ENCODE measurements around the gene PBX3.

PBX3 gene

DNA sequence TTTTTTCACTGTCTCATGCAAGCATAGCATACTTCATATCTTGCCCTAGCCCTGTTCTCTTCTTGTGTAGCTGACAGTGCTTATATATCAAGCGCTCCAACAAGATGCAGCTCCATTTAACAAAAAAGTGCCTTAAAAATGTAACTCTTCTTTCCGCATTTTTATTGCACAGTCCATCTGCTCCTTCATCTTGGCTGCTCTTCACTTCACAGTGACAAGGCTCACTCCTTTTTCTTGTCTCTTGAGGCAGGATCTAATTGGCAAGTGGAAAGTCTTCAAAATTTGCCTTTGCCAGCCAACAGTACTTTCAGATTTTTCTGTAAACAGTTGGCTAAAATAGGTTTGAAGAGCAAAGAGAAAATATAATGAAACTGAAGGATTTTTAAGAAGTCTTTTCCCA, 161.8 kb downstream of the PBX3 start:
- DNase-seq (ENCODE audit: low read depth in 2 of 2) = no peak

DNA sequence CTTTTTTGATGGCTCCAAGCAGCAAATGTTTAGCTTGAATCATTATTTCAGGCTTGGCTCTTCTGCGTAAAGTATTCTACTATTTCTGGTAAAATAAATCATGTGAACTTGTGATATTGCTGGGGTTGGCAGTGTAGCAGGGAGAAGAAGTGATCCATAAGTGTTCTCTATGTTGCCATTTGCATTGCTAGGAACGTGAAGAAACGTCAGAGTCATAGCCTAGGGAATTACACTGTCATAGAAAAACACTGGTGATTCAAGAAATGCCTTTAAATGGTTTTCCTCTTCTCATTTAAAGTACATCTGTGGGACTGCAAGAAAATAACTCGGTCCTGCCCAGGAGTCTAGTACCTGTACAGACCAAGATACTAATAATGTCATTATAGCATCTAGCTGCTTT, 162.3 kb downstream of the PBX3 start:
- DNase-seq (ENCODE audit: low read depth in 2 of 2) = no peak

DNA sequence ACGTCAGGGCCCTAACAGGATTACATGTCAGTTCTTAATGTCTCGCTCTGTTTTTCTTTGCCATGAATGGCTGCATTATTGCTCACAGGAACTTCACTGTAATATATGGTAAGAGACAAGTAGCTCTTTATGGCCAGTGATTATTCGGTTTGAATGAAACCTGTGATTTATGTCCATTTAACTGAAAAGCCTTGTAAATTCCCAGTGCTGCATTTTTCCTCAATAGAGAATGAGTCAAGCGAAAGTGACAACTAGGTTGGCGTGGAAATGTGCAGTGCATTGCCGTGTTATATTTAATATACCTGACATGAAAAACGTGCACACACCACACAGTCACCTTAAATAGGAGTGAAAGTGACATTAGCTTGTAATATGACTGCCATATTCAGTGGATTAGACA, 163.1 kb downstream of the PBX3 start:
- no peak for DNase-seq (ENCODE audit: low read depth in 2 of 2)

DNA sequence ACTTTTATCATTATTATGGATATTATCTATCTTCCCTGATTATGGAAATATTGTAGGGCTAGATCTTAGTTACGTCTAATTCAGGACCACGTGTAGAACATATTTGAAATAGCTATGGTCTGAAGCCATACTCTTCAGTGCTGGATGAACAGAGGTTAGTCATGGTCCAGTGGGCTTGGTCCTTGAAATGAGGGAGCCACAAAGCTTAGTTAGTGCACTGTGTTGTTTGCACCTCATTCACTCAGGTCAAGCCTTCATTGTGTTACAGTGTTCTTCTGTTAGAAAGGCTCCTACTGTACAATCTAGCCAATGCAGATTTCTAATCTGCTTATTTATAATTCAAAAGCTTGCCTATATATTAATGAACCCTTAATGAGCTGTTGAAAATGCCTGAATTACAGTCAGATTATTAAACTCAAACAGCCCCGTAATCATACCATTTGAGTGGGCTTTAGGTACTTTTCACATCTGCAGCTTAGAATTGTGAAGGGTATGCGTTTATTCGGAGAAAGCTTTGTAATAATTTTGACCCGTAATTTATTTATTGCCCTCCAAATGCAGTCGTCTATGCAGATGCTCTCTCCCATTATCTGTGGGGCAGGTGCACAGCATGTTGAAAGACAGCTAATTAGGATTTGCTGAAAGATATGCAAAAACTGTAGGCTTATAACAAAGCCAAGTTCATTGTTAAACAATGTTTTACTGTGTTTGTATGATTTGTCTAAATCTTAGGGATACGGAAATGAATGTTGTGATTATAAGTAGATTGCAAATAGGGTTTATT, 164.9 kb downstream of the PBX3 start:
- DNase-seq (ENCODE audit: low read depth in 2 of 2) = no peak

DNA sequence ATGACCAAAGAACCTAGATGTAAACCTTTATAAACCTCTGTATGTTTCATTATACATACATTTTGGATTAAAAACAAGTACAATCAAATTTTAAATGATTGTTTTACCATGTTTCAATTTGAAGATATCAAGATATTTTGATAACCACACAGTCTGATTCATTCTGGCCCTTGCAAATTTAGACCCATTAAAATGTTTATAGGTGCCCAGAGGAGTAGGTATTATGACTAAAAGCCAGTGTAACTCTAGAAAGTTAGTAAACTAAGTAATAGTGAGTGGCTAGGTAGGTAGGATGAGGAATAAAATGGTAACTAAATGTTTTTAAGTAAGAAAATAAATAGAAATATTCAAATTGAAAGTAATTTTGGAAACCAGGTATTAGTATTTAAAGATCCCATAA, 165.5 kb downstream of the PBX3 start:
- DNase-seq (ENCODE audit: low read depth in 2 of 2) = no peak

DNA sequence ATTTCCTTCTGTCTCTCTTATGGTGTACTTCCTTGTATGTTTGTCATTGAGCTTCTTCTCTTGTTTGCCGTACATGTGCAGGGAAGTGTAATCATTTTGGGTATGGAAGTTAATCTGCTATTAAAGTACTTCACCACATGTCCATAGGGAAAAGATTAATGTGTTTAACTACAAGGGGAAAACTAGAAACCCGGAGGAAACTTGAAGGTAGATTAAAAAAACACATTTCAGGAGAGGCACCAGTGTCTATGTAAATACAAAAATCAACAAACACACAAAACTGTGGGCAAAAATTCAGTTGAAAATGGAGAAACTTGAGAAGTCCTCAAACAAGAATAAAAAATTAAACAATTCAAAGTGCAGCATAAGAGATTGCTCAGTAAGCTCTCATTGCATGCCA, 166.4 kb downstream of the PBX3 start:
- no peak for DNase-seq (ENCODE audit: low read depth in 2 of 2)

DNA sequence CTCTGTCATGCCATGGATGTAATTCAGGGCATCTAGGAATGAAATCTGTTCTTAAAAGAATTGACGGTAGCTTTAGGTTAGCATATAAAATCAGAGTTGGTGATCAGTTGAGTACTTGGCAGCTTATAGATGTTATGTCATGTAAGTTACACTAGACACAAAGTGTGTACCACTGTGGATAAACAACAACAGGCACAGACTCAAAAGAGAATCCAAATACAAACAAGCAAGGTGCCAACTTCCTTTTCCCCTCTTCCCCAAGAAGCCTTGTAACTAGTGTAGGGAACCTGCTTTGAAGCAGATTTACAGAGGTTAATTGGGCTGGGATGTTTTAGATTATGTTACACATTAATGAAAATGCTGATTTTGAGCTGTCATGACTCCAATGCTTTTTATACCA, 167.2 kb downstream of the PBX3 start:
- no peak for DNase-seq (ENCODE audit: low read depth in 2 of 2)

DNA sequence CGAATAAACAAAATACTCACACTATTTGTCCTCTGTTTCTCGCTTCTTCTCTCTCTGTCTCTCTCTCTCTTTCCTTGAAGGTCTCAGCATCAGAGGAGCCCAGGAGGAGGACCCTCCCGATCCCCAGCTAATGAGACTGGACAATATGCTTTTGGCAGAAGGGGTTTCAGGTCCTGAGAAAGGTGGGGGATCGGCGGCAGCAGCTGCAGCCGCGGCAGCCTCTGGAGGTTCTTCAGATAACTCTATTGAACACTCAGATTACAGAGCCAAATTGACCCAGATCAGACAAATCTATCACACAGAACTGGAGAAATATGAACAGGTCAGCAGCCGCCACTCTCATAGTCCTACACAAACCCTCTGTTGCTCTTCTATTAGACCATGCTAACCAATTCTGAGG, 168.4 kb downstream of the PBX3 start:
- no peak for DNase-seq (ENCODE audit: low read depth in 2 of 2)

DNA sequence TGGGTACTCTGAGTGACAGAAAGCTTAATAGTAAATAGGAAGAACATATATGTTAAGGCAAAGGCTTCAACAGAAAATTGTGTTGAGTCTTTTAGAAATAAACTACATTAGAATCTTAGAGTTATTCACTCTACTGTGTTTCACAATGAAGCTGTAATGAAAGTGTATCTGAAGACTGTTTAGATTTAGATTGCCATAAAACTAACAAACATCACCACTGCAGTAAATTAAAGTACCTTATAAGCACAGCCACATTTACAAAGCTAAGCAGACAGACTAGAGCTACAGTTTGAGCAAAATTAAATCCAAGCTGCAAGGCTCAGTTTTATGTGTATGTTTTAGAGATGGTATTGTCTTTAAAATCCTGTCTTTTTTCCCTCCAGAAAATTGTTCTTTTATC, 172.4 kb downstream of the PBX3 start:
- no peak for DNase-seq (ENCODE audit: low read depth in 2 of 2)

DNA sequence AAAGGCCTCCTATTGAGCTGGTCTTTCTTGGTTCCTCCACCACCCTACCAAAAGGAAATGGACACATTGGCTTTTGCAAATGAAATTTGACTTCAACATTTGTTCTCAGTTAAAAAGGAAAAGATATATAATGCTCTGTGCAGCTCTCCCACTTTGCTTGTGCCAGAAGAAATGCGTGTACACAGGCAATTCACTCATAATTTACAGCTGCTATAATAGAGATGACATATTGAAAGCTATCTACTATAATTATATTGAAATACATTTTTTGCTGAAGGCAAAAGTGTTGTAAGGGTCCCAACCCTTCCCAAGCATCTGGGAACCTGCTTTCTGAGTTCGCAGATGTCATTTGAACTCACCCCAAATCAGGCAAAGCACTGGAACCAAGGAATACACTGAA, 173.2 kb downstream of the PBX3 start:
- DNase-seq (ENCODE audit: low read depth in 2 of 2) = no peak

DNA sequence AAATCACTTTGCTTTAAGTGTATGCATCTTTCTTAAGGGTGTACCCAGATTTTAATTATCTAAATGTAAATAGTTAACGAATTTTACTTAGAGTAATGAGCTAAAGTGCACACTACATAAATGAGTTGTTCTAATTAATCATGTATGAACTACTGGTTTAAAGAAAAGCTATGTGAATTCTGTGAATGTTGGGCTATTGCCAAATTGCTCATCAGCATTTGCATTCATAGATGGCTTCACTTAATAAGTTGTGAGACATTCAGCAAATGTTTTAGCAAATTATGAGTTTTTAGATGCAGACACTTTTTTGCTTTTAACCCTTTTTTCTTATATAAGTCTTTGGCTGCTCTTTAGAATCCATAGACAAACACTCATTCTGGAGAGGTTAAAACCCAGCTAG, 175.7 kb downstream of the PBX3 start:
- no peak for DNase-seq (ENCODE audit: low read depth in 2 of 2)

DNA sequence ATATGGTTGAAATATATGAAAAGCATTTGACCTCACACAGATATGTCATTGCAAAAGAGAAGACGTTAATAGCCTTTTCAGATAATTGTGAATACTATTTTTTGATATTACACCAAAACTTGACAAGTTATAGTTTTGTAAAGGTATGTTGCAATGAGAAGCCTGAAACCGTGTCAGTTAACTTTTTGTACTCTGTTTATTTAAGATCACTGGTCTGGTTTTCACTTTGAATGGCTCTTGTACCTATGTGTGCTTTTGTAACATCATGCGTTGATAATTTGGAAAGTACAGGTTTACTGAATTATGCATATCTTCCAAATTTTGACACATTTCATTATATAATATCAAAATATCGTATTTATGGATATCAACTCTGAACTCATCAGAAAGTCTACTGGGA, 177.2 kb downstream of the PBX3 start:
- DNase-seq (ENCODE audit: low read depth in 2 of 2) = no peak

DNA sequence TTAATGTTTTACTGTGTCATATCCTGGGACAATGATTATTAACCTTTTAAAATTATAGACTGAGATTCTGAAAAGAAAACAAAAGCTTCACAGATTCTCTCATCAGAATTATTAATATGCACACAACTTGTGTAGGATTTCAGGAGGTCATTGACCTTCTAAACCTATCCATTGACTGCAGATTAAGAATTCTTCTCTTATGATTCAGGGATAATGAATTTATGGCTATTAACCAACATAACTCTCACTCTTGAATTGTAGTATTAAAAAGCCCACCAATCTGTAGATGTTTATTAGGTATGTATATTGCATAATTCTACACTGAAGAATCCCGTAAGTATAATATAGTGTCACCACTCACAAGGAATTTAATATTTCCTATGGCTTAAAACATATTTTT, 179.8 kb downstream of the PBX3 start:
- no peak for DNase-seq (ENCODE audit: low read depth in 2 of 2)

DNA sequence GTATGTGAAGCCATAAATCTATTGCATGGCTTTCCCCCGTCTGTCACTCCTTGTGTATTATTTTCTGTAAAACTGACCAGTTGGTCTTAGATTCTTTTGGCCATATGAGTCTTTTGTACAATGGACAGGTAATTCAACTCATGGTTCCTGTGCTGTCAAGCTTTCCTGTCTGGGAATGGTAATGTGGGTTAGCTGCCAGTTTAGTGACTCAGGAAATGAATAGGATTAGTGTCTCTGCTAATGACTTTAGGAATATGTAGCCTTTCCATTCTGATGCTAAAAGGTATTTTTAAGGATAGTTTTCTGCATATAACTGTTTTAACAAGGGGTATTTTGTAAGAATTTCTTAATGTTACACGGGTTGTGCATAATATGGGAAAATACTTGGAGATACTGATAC, 182.7 kb downstream of the PBX3 start:
- no peak for DNase-seq (ENCODE audit: low read depth in 2 of 2)

DNA sequence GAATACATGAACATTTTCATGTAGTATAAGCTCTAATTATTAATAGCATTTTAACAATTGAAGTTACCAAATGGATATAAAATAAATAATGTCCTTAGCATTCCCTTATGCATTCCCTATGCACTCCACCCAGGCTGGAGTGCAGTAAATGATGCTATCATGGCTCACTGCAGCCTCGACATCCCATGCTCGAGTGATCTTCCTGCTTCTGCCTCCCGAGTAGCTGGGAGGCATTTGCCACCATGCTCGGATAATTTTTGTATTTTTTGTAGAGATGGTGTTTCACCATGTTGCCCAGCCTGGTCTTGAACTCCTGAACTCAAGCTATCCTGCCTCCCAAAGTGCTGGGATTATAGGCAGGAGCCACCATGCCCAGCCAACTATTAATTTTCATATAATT, 184.0 kb downstream of the PBX3 start:
- DNase-seq (ENCODE audit: low read depth in 2 of 2) = no peak

DNA sequence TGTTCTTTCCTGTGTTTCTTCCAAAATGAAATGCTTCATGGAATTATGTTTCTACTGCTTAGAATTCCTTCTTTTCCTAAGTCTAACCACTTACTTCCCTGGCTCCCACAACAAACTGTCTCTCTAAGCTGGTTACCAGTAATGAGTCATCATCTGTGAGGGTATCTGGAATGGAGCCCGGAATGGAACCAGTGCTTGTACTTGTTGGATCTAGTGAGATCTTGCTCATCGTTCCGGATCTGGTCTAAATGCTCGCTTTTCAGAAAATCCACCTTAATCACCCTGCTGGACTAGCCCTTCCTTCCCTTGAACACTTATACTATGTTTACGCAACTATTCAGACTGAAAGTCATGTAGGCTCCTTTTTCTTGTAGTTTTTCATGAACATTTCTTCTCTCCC, 184.8 kb downstream of the PBX3 start:
- no peak for DNase-seq (ENCODE audit: low read depth in 2 of 2)

DNA sequence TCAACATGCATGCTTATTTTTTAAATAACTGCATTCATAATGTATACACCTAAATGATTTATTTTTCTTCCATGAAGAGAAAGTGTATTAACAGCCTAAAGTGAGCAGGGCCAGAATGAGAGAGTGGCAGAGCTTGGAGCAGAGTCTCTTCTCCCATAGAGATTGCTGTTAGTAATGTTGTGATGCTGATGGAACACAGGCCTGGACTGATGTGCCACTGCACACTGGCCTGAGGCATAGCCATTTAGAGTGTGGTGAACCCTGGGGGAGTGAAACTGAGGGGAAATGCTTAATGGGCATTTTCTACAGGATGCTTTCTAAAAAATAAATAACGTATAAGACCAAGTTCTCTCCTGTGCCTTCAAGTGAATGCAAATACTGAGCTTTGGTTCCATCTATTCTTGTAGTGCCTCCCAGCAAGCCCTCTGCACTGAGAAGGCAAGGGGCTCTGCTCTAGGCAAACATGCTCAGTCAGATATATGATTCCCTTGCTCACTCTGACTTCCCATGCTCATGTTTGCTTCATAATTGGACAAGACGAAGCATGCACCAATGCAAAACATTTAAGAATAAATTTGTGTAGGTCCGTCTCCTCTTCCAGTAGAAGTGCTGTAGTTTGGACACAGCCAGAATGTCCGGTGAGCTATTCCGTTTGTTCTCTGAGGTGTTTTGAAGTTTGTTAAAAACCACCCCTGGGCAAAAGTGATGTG, 185.7 kb downstream of the PBX3 start:
- no peak for DNase-seq (ENCODE audit: low read depth in 2 of 2)

DNA sequence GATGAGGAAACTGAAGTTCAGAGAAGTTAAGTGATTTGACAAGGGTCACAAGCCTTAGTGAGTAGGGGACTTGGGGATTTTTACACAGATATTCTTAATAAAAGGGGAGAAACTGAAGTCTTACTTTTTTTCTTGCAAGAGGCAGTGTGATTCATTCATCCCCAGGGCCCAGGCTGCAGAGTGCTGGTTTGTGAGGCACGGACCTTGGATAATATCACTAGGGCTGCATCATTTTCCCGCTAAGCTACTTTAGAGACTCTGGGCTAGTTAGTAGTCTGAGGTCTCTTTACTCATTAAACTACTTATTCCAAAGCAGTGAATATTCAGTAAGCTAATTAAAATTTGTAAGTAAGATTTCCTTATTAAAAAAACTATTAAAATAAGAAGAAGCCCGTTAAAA, 195.0 kb downstream of the PBX3 start:
- DNase-seq (ENCODE audit: low read depth in 2 of 2) = no peak

DNA sequence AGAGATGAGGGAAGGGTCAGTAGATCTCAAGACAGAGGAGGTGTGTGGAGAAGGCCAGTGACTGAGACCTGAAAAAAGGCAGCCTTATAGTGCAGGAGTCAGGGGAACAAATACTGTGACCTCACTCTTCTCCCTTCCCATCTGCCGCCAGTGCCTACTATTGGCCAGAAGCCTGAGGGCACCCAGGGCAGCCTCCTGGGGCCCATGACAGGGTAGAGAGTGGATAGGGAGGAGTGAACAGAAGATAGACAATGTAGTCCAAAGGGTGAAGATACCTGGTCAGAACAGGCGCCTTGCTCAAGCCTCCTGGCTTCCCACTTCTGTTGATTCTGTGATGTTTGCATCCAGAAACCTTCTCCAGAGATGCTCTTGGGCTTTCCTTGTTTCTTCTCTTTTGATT, 196.7 kb downstream of the PBX3 start:
- DNase-seq (ENCODE audit: low read depth in 2 of 2) = no peak

DNA sequence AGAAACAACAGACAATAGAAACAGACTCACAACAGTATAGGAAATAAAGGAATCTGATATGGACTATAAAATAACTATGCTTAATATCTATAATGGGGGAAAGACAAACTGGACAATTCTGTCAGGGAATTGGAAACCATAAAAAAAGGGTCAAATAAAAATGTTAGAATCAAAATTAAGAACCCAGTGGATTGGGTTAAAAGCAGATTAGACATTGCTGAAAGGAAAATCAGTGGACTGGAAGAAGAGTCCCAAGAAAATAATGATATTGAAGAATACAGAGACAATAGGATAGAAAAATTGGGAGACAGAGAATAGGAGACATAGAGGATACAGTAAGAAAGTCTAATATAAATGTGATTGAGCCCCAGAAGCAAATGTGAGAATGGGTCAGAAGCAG, 199.2 kb downstream of the PBX3 start:
- DNase-seq (ENCODE audit: low read depth in 2 of 2) = no peak

DNA sequence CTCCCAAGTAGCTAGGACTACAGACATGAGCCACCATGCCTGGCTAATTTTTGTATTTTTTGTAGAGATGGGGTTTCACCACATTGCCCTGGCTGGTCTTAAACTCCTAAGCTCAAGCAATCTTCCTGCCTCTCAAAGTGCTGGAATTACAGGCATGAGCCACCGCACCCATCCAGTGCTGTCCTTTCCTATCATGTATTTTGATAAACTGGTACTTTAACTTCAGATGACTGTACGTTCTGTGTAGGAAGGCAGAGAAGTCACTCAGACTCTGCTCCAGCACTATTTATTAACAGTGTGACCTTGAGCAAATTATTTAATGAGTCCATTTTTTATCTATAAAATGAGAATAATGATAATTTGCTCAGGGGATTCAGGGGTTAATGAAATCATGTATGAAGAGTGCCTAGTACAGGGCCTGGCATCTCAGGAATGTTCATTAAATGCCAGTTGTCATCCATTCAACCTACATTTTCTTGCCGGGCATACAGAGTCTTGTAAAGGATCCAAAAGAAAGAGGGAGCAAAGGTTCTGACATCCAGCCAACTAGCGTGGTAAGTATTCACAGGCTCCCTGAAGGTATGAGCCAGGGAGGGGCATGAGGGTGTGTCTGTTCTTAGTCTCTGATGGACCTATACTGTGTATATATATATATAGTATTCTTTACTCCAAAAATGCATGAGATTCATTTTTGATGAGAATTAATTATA, 201.9 kb downstream of the PBX3 start:
- DNase-seq (ENCODE audit: low read depth in 2 of 2) = no peak

DNA sequence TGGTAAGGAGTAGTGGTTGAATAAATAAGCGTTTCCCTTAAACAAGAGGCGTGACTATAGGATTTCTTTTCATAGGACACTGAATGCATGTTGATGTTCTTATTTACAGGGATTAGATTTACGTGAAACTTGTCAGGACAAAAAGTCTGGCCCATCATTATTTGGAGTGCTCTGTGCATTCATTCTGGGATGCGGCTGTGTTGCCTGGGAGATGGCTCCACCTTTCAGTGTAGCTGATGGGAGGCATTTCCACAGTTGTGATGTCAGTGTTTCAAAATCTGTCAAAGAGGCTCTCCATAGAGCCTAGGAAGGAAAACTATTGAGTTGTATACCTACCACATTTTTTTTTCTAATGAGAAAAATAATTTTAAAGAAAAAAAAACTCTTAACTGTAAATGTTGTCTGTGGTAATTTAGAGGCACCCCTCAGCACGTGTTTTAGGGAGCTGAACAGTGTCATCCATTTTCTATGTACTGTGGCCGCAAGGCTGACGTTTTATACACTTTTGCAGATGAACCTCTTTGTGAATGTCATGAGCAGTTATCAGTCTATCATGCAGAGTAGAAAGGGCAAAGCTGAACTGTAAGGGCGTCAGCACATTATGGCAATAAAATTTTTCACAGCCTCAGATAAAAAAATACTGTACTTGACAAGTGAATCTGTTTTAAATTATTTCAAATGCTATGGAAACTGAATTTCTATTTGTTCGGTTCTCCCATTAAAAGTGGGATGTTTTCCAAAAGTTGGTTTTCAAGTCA, 202.7 kb downstream of the PBX3 start:
- no peak for DNase-seq (ENCODE audit: low read depth in 2 of 2)

All from stimulated activated CD4-positive, alpha-beta T cell treated with anti-CD3 and anti-CD28 coated beads, Interleukin-12 subunit alpha, Interleukin-12 subunit beta, amount 100 ng/mL, for 24 hours (primary cell).